H1 (cell line): Measurements from ENCODE around the gene DLX5. TPM values are rescaled to one million over a fixed set of nuclear protein-coding genes. Genes with fewer than 3 reads are reported as not detected.
A peak's percentile ranks its signal among the peaks of the same experiment; 100 is the strongest.

ENCODE experiments used
- CTCF ChIA-PET: fragments of 300-600 bp; sonication (Branson Sonifier 250); formaldehyde crosslinking; loops from one replicate; lab custom pipeline; 2021; ENCODE audit not compliant: partially characterized antibody; lab: Charles Lee
- POLR2A ChIA-PET: fragments of 300-600 bp; sonication (Branson Sonifier 250); formaldehyde crosslinking; loops from one replicate; lab custom pipeline; 2021; ENCODE audit warnings: inconsistent platforms; ENCODE audit not compliant: partially characterized antibody; lab: Charles Lee
- DNase-seq, 2 experiments: peaks; one replicate each; pipeline versions ENCODE4 v3.0.0 to v3.0.0-alpha.2; 2010 to 2022; ENCODE audit warnings: low spot score in 2 of 2, low read depth in 1 of 2, mixed read lengths in 1 of 2
- FAIRE-seq: peaks from 2 replicates; lab custom pipeline; 2011; peaks lifted over from hg19 to GRCh38; lab: Jason Lieb, UNC
- H2AFZ ChIP-seq: 2 replicates; pipeline ENCODE4 v1.8.1; 2012; ENCODE audit warnings: low read length, inconsistent platforms
- H2AK5ac ChIP-seq: 2 replicates; pipeline ENCODE4 v1.6.1; 2013; ENCODE audit warnings: low read depth, low read length
- H2BK120ac ChIP-seq: replicated peaks from 2 replicates; pipeline ENCODE3; 2013; ENCODE audit warnings: low read depth, low read length, inconsistent platforms
- H2BK12ac ChIP-seq: 2 replicates; pipeline ENCODE4 v1.6.1; 2013; ENCODE audit warnings: low read depth, low read length
- H2BK15ac ChIP-seq: 2 replicates; pipeline ENCODE4 v1.6.1; 2013; ENCODE audit warnings: low read length
- H2BK20ac ChIP-seq: 2 replicates; pipeline ENCODE4 v1.6.1; 2013; ENCODE audit warnings: low read length
- H2BK5ac ChIP-seq: 2 replicates; pipeline ENCODE4 v1.6.1; 2013; ENCODE audit warnings: low read depth, low read length
- H3K14ac ChIP-seq: 2 replicates; pipeline ENCODE4 v1.6.1; 2013; ENCODE audit warnings: inconsistent platforms; ENCODE audit not compliant: insufficient read length
- H3K18ac ChIP-seq: 2 replicates; pipeline ENCODE4 v1.6.1; 2013; ENCODE audit warnings: low read length; ENCODE audit errors: extremely low read depth
- H3K23ac ChIP-seq: 2 replicates; pipeline ENCODE4 v1.6.1; 2013; ENCODE audit warnings: inconsistent platforms; ENCODE audit not compliant: insufficient read length
- H3K23me2 ChIP-seq: 2 replicates; pipeline ENCODE4 v1.6.1; 2013; ENCODE audit warnings: low read depth, low read length
- H3K27ac ChIP-seq: 2 replicates; pipeline ENCODE4 v1.6.1; 2011; ENCODE audit warnings: low read depth, low read length, inconsistent platforms
- H3K27me3 ChIP-seq, 4 experiments: replicated peaks in 1 of 4; 1 replicate in 1 of 4; 2 replicates in 3 of 4; pipeline versions ENCODE4 v1.6.1 to v1.8.1; 2011 to 2013; ENCODE audit warnings: low read length in 3 of 4, mild to moderate bottlenecking in 3 of 4, inconsistent platforms in 2 of 4, mixed read lengths in 2 of 4, moderate library complexity in 1 of 4; ENCODE audit not compliant: control insufficient read depth in 3 of 4, insufficient read depth in 3 of 4; ENCODE audit errors: extremely low read depth in 1 of 4
- H3K36me3 ChIP-seq, 4 experiments: 2 replicates each; pipeline versions ENCODE4 v1.6.1 to v1.8.1; 2011 to 2013; ENCODE audit warnings: mild to moderate bottlenecking in 4 of 4, low read length in 3 of 4, moderate library complexity in 2 of 4, control low read depth in 1 of 4, inconsistent platforms in 1 of 4; ENCODE audit not compliant: insufficient read depth in 4 of 4, control insufficient read depth in 2 of 4
- H3K4ac ChIP-seq: replicated peaks from 2 replicates; pipeline ENCODE3; 2013; ENCODE audit warnings: low read length, low read depth, mixed read lengths, inconsistent platforms; ENCODE audit not compliant: insufficient read length
- H3K4me1 ChIP-seq, 4 experiments: replicated peaks in 1 of 4; 1 replicate in 1 of 4; 2 replicates in 3 of 4; pipeline versions ENCODE4 v1.6.1 to v1.8.1; 2011 to 2013; ENCODE audit warnings: low read length in 3 of 4, inconsistent platforms in 2 of 4, mixed read lengths in 1 of 4; ENCODE audit not compliant: insufficient read depth in 4 of 4, control insufficient read depth in 3 of 4
- H3K4me2 ChIP-seq, 2 experiments: 2 replicates each; pipeline versions ENCODE4 v1.6.1 to v1.8.1; 2011 to 2013; ENCODE audit warnings: low read depth in 2 of 2, low read length in 2 of 2, control low read depth in 1 of 2, inconsistent platforms in 1 of 2, mild to moderate bottlenecking in 1 of 2; ENCODE audit not compliant: insufficient read depth in 1 of 2
- H3K4me3 ChIP-seq, 4 experiments: fragments of 200-600, 300-600 bp in 1 of 4; sonication (generic), shearing (Covaris generic), sonication (Bioruptor Twin) in 1 of 4; 2 replicates each; pipeline versions ENCODE4 v1.5.1 to v1.8.1; 2011 to 2016; ENCODE audit warnings: low read length in 4 of 4, low read depth in 3 of 4, control low read depth in 2 of 4, inconsistent platforms in 2 of 4, mild to moderate bottlenecking in 2 of 4, mixed read lengths in 1 of 4, moderate library complexity in 1 of 4; ENCODE audit not compliant: insufficient read depth in 2 of 4; ENCODE audit errors: extremely low read depth in 1 of 4
- H3K56ac ChIP-seq: replicated peaks from 2 replicates; pipeline ENCODE3; 2013; ENCODE audit warnings: low read depth, mild to moderate bottlenecking, mixed read lengths, low read length, inconsistent platforms; ENCODE audit not compliant: insufficient read length
- H3K79me1 ChIP-seq: 2 replicates; pipeline ENCODE4 v1.6.1; 2013; ENCODE audit warnings: low read depth, low read length, control low read depth
- H3K79me2 ChIP-seq, 2 experiments: 2 replicates each; pipeline versions ENCODE4 v1.6.1 to v1.8.1; 2012 to 2013; ENCODE audit warnings: low read length in 2 of 2, mild to moderate bottlenecking in 2 of 2, inconsistent platforms in 1 of 2; ENCODE audit not compliant: insufficient read depth in 2 of 2, control insufficient read depth in 1 of 2
- H3K9ac ChIP-seq, 4 experiments: replicated peaks in 1 of 4; 1 replicate in 1 of 4; 2 replicates in 3 of 4; pipeline versions ENCODE4 v1.6.1 to v1.8.1; 2011 to 2013; ENCODE audit warnings: low read depth in 3 of 4, low read length in 3 of 4, control low read depth in 2 of 4, mild to moderate bottlenecking in 2 of 4, moderate library complexity in 2 of 4, inconsistent platforms in 1 of 4; ENCODE audit errors: extremely low read depth in 1 of 4
- H3K9me3 ChIP-seq, 2 experiments: 2 replicates each; pipeline versions ENCODE4 v1.6.1 to v1.8.1; 2012 to 2013; ENCODE audit warnings: mild to moderate bottlenecking in 2 of 2, moderate library complexity in 2 of 2, control low read depth in 1 of 2, inconsistent platforms in 1 of 2, low read depth in 1 of 2, low read length in 1 of 2, mixed read lengths in 1 of 2; ENCODE audit not compliant: insufficient read depth in 2 of 2
- H4K20me1 ChIP-seq, 2 experiments: replicated peaks in 1 of 2; 2 replicates each; pipeline versions ENCODE3 to v1.8.1; 2011 to 2013; ENCODE audit warnings: inconsistent platforms in 2 of 2, low read length in 2 of 2, mild to moderate bottlenecking in 1 of 2; ENCODE audit not compliant: insufficient read depth in 2 of 2, control insufficient read depth in 1 of 2
- H4K5ac ChIP-seq: 2 replicates; pipeline ENCODE4 v1.6.1; 2013; ENCODE audit warnings: low read length, low read depth, mixed read lengths, inconsistent platforms; ENCODE audit not compliant: insufficient read length
- H4K8ac ChIP-seq: 2 replicates; pipeline ENCODE4 v1.8.0; 2013; ENCODE audit warnings: mild to moderate bottlenecking, moderate library complexity, low read length, inconsistent platforms; ENCODE audit not compliant: insufficient read depth; ENCODE audit errors: extremely low read depth
- H4K91ac ChIP-seq: replicated peaks from 2 replicates; pipeline ENCODE3; 2013; ENCODE audit warnings: low read length, mixed read lengths, inconsistent platforms; ENCODE audit not compliant: insufficient read length
- KDM4A ChIP-seq: IDR thresholded peaks from one replicate; pipeline ENCODE4 v1.7.1; 2012; ENCODE audit warnings: low read depth, mild to moderate bottlenecking, moderate library complexity, low read length, inconsistent platforms; ENCODE audit not compliant: severe bottlenecking
- WGBS, 2 experiments: shearing (Covaris generic) in 1 of 2; methylation state at CpG; one replicate each; pipeline versions ENCODE4 v1.1.6 to v1.1.7; 2013 to 2015; ENCODE audit warnings: low lambda C conversion rate in 2 of 2, mixed read lengths in 2 of 2, inconsistent platforms in 1 of 2, low coverage in 1 of 2, missing lambda C conversion rate in 1 of 2; ENCODE audit not compliant: insufficient replicate concordance in 2 of 2, insufficient coverage in 1 of 2, insufficient read length in 1 of 2; ENCODE audit errors: extremely low coverage in 1 of 2, missing lambda C conversion rate in 1 of 2; 5-methylcytosine and 5-hydroxymethylcytosine counted together
- polyA plus RNA-seq, 7 experiments: library from polyadenylated mRNA; depleted of rRNA in 3 of 7; stranded (reverse) in 5 of 7; unstranded in 2 of 7; fragments of >200 nt in 5 of 7; fragments of 200-250 nt in 2 of 7; gene quantifications; 1 replicate in 5 of 7; 2 replicates in 1 of 7; 4 replicates in 1 of 7; pipeline versions ENCODE4 v1.2.1 to v1.2.3, GENCODE V29; 2011 to 2013; ENCODE audit warnings: missing spikeins in 2 of 7, mixed read lengths in 2 of 7
- total RNA-seq: library from RNA; stranded (reverse); fragmentation: NEBNext Ultra II Directional; extraction: Animal tissue kit (Norgen Biotek cat#: 25700); gene quantifications from 2 replicates; pipeline ENCODE4 v1.2.1, GENCODE V29; 2021

DLX5 gene
- total and polyA plus RNA-seq, 2 of the 8 experiments (the other 6 are each of a cell fraction or from before 2014, with no cell fraction given), result not detected

DNA sequence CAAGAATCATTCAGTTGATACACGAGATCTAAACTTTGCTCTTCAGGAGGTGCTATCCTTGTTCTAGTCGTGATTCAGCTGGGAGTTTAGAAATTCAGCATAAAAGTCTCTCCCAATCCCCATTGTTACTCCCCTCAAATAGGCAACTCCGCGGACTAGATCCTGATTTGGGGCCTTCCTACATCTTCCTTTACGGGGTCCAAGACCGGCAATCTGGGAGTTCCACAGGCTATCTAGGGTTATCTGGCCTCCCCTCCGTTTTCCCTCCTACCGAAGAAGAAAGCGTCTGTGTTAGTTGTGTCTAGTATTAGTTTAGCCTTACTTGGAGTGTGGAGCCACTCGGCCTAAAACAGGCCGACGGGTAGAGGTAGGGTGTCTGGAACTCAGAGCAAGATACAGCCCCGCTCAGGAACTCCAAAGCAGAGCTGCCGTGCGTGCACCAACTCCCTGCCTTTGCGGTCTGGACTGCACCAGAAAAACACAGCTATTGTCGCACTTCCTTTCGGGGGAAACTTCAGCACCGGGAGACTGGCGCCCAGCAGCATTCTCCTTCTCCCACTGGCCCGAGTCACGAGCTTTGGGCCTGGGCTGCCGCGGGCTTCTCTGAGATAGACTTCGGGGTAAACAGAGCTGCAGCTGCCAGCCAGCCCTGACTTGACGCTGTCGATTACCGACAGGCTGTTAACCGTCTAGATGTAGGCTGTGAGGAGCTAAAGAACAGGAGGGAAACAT lies 1.5 kb upstream of the DLX5 start:
- no peak overlapping the region for H4K5ac ChIP-seq
- H3K27ac ChIP-seq, result no peak overlapping the region
- H3K79me1 ChIP-seq, result no peaks in the 10 kb centered on the region
- H4K91ac ChIP-seq, result no peak overlapping the region
- H3K23me2 ChIP-seq, result peaks cover 11% of the 10 kb centered on the region; the same call in 1 of the 2 replicates
- no peaks in the 10 kb centered on the region for H3K9me3 ChIP-seq
- no peak overlapping the region for H2AFZ ChIP-seq
- H2BK120ac ChIP-seq, result no peak overlapping the region
- no peak overlapping the region for H2AK5ac ChIP-seq
- H3K14ac ChIP-seq, result no peak overlapping the region
- peaks cover 57 to 70% (median 66%) of the 10 kb centered on the region in 4 experiments for H3K27me3 ChIP-seq
- ChIA-PET CTCF (interaction anchor here (0.5 to 6.2 kb wide), 16 partner anchors 11 to 941 kb away, joined by 3 to 85 read pairs (median 4); partner anchors contain the start of gene DLX6), POLR2A (interaction anchor here (1.2 to 1.5 kb wide), 2 partner anchors 34 to 36 kb away, joined by 3 to 5 read pairs; no protein-coding TSS in a partner anchor)
- no peaks in the 10 kb centered on the region for H3K79me2 ChIP-seq
- H2BK5ac ChIP-seq, result no peak overlapping the region
- H3K4ac ChIP-seq, result no peak overlapping the region
- 0 out of 2 replicates have a peak overlapping the region, but pooled peaks have one; percentile 2 for H2BK12ac ChIP-seq
- 0 out of 2 replicates have a peak overlapping the region, but pooled peaks have one; percentile 9 for H2BK15ac ChIP-seq
- H4K8ac ChIP-seq, result no peak overlapping the region; the same call in 1 of the 2 replicates
- peak in 1 of 2 experiments; percentile 58 for DNase-seq
- H3K4me2 ChIP-seq, result peak overlapping the region; percentile 4 to 79
- peaks cover 31 to 41% (median 34%) of the 10 kb centered on the region in 4 experiments for H3K4me1 ChIP-seq
- FAIRE-seq, result no peak
- H3K56ac ChIP-seq, result no peak overlapping the region
- H3K18ac ChIP-seq, result no peak overlapping the region; the same call in 1 of the 2 replicates
- peaks cover 3 to 21% of the 10 kb centered on the region in 2 experiments for H4K20me1 ChIP-seq
- H3K4me3 ChIP-seq, result peak overlapping the region; percentile 5 to 41 (median 13); a peak in 7 of 8 replicates
- H3K23ac ChIP-seq, result no peak overlapping the region
- H2BK20ac ChIP-seq, result 0 out of 2 replicates have a peak overlapping the region, but pooled peaks have one; percentile 17
- no peak overlapping the region for H3K9ac ChIP-seq
- WGBS, 2 experiments, result 4% methylated on average over 29 of the region's 29 CpGs; no CpG with 5 or more reads in 1 of the 2 experiments
- no peaks in the 10 kb centered on the region; a peak in 1 of 8 replicates for H3K36me3 ChIP-seq
- TF ChIP-seq KDM4A, result peak; percentile 19
